NB4 (cell line): ENCODE data around the gene MYLK.

Source experiments
- DNase-seq: peaks from one replicate; pipeline ENCODE4 v3.0.0; 2010; ENCODE audit warnings: low read depth
- H3K4me3 ChIP-seq: one replicate; pipeline ENCODE4 v1.5.1; 2011; ENCODE audit warnings: mild to moderate bottlenecking, low read depth, low read length, moderate library complexity
- CTCF ChIP-seq: IDR thresholded peaks from one replicate; pipeline ENCODE4 v1.5.1; 2012; ENCODE audit warnings: low read depth, low read length
- MYC ChIP-seq: IDR thresholded peaks from 2 replicates; pipeline ENCODE4 v1.6.1; 2011; ENCODE audit warnings: low read depth, low read length
- POLR2A ChIP-seq: IDR thresholded peaks from 2 replicates; pipeline ENCODE4 v1.6.1; 2011; ENCODE audit warnings: mild to moderate bottlenecking; ENCODE audit not compliant: insufficient read length; ENCODE audit errors: extremely low read depth
- TF ChIP-seq, protein P1 (sequence below): IDR thresholded peaks from 2 replicates; pipeline ENCODE4 v1.6.1; 2011; ENCODE audit warnings: low read depth, low read length

The MYLK gene

DNA sequence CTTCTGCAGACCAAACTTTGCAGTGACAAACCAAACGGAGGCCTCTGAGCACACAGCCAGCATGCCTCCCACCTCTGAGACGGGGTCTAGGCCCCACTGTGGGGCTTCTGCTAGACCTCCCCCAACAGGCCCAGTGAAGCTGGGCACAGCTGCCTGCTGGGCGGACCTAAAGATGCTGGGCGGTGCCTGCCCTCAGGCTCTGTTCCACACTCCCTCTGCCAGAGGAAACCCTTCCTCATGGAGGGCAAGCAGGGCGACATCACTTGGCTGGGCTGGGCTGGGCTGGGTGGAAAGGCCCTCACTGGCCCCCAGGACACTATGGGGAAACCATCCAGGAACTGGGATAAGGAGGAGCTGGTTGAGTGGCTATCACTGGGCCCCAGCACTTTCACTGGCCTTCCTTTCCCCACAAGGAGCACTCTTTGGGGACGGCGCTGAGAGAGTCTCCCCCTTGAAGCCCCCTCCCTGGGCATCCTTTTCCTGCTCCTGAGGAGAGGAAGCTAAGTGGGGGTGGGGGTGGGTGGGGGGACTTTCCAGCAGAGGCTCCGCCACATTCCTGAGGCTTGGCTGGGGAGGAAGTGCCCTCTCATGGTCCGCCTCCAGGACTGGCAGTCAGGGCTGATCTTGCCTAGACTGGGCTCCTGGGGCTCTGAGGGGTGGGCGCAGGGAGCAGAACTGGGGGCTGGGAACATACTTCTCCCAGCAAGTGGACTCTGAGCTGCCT, 201.2 kb downstream of the MYLK start:
- no peak for DNase-seq
- no peak overlapping the region for H3K4me3 ChIP-seq
- no peak for TF ChIP-seq POLR2A
- TF ChIP-seq MYC: no peak
- no peak for TF ChIP-seq CTCF
- TF ChIP-seq, protein P1, sequence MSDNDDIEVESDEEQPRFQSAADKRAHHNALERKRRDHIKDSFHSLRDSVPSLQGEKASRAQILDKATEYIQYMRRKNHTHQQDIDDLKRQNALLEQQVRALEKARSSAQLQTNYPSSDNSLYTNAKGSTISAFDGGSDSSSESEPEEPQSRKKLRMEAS: no peak

DNA sequence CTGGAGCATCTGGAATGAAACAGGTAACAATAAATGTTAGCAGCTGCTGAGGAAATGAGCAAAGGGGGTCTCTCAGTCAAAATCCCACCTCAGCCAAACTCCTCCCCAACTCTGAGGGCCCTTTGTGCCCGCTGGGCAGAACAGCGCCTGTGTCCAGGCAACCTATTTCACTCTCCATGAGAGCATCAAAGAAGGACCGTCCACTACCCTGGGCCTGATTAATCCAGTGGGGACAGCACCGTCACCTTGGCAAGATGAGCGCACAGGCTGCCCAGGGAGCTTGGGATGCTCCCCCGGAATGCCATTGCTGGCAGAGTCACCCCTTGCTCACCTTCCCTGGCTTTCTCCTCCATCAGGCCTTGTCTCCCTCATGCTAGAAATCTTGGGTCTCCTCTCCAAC, 201.8 kb downstream of the MYLK start:
- H3K4me3 ChIP-seq: no peak overlapping the region
- no peak for TF ChIP-seq MYC
- TF ChIP-seq POLR2A: no peak
- no peak for TF ChIP-seq CTCF
- TF ChIP-seq, protein P1: no peak
- DNase-seq: no peak

GRCh38 chr3:123679712-123680386, 204.3 kb downstream of the MYLK start:
- no peak for DNase-seq
- TF ChIP-seq MYC: no peak
- no peak for TF ChIP-seq POLR2A
- no peak for TF ChIP-seq CTCF
- TF ChIP-seq, protein P1: no peak
- H3K4me3 ChIP-seq: no peak overlapping the region

DNA sequence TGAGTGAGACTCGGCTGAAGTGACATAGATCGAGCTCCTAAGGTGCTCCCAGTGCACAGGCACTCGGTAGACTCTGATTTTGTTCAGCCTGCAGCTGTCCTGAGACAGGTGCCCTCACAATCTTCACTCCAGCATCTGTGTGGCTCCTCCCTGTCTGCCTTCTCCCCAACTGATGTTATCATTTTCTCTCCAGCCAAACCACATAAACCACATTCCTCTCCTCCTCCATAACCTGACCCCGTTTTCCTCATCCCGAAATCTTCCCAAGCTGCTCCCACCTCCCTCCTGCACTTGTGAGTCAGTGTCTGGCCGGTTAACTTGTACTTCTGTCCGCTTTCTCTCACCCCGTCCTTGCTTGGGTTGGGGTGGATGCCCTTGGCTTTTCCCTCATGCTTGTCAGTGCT, 206.0 kb downstream of the MYLK start:
- TF ChIP-seq MYC (no peak), POLR2A (no peak), CTCF (no peak)
- TF ChIP-seq, protein P1: no peak

GRCh38 chr3:123672429-123673146, 211.5 kb downstream of the MYLK start:
- no peak for TF ChIP-seq CTCF
- TF ChIP-seq MYC: no peak
- TF ChIP-seq POLR2A: no peak
- TF ChIP-seq, protein P1: no peak
- DNase-seq: no peak
- no peak overlapping the region for H3K4me3 ChIP-seq

More for the DNA sequence above, 206.0 kb downstream of the MYLK start:
- no peak for DNase-seq
- no peak overlapping the region for H3K4me3 ChIP-seq
